ENCODE results near the gene WBP2NL.
"Not testable (repeated sequence)": the region's sequence is repeated elsewhere in the genome, so short reads cannot be mapped to it uniquely, and the experiment has no call there.

WBP2NL gene, protein sequence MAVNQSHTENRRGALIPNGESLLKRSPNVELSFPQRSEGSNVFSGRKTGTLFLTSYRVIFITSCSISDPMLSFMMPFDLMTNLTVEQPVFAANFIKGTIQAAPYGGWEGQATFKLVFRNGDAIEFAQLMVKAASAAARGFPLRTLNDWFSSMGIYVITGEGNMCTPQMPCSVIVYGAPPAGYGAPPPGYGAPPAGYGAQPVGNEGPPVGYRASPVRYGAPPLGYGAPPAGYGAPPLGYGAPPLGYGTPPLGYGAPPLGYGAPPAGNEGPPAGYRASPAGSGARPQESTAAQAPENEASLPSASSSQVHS

DNA sequence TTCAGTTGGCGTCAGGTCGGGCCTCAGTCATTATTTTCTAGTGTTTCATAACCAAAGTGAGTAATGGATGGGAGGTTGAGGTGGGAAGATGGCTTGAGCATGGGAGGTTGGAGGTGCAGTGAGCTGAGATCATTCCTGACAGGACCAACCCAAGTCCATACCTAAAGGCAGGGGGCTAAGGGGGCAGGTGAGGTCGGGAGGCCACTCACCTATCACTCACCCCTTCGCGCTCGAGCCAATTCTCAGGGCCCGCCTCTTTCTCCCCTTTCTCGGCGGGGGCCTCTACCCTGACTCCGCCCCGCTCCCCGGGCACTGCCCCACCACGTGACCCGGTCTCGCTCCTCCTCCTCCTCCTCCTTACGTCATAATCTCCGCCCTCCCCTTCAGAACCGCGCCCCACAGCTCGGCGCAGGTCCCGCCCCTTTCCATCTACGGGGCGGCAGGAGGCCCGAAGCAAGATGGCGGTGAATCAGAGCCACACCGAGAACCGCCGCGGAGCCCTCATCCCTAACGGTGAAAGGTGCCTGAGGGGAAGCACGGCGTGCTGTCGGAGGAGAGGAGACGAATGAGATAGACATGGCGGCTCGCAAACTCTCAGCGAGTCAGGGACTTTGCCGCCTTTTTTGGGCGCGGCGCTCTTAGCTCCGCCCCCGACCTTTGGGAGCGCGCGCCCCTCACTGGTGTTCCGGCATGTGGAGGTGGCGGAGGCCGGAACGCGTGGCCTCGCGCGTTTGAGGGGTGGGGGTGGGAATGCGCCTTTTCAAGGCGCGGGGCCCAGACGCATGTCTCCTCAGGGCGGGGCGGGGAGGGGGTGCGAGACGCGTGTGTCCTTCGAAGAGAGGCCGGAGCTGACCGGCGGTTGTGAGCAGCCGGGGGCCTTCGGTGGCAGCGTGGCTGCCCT, at the start of gene WBP2NL:
Gene WBP2NL (plus strand): TSS at position 428 of the 901 bp plus-strand sequence. CDS start 31 bp downstream, at position 459.
- H3K27me3 ChIP-seq (replicated peaks; ENCODE audit: insufficient read depth, low read length) = no peaks in the 10 kb centered on the region
- H4K20me1 ChIP-seq (ENCODE audit: insufficient read depth, low read length) = no peaks in the 10 kb centered on the region
- H3K27ac ChIP-seq (ENCODE audit: low read length) = peak within 1 kb of the TSS; percentile 48; the same call in 1 of the 2 replicates
- peak; percentile 91 for DNase-seq
- no peaks in the 10 kb centered on the region for H3F3A ChIP-seq (ENCODE audit: insufficient read depth, low read length)
- TF ChIP-seq EZH2phosphoT487 (IDR thresholded peaks at IDR 0.05; ENCODE audit: low read length) (no peak), EZH2 (optimal IDR thresholded peaks at IDR 0.05; ENCODE audit: low read depth, low read length) (no peak)
- TF ChIP-seq, protein P1, sequence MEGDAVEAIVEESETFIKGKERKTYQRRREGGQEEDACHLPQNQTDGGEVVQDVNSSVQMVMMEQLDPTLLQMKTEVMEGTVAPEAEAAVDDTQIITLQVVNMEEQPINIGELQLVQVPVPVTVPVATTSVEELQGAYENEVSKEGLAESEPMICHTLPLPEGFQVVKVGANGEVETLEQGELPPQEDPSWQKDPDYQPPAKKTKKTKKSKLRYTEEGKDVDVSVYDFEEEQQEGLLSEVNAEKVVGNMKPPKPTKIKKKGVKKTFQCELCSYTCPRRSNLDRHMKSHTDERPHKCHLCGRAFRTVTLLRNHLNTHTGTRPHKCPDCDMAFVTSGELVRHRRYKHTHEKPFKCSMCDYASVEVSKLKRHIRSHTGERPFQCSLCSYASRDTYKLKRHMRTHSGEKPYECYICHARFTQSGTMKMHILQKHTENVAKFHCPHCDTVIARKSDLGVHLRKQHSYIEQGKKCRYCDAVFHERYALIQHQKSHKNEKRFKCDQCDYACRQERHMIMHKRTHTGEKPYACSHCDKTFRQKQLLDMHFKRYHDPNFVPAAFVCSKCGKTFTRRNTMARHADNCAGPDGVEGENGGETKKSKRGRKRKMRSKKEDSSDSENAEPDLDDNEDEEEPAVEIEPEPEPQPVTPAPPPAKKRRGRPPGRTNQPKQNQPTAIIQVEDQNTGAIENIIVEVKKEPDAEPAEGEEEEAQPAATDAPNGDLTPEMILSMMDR (IDR thresholded peaks at IDR 0.05; ENCODE audit: low read length) = no peak
- H3K36me3 ChIP-seq (replicated peaks; ENCODE audit: insufficient read depth, low read length) = no peaks in the 10 kb centered on the region
- H3K9me3 ChIP-seq (replicated peaks; ENCODE audit: insufficient read depth, low read length) = no peaks in the 10 kb centered on the region
- peak within 1 kb of the TSS; percentile 98 for H2AFZ ChIP-seq (ENCODE audit: low read length)
- H3K9me2 ChIP-seq (replicated peaks; ENCODE audit: insufficient read depth, low read length) = no peaks in the 10 kb centered on the region
- H3K4me3 ChIP-seq (ENCODE audit: low read length) = peak within 1 kb of the TSS; percentile 82
- H3K4me2 ChIP-seq (ENCODE audit: low read depth, low read length) = peak within 1 kb of the TSS; percentile 58
- H3K4me1 ChIP-seq (ENCODE audit: low read length) = peaks cover 15% of the 10 kb centered on the region
- peak within 1 kb of the TSS; percentile 72 for H3K9ac ChIP-seq (ENCODE audit: low read length)
- peaks cover 10% of the 10 kb centered on the region for H3K79me2 ChIP-seq (ENCODE audit: low read length)

DNA sequence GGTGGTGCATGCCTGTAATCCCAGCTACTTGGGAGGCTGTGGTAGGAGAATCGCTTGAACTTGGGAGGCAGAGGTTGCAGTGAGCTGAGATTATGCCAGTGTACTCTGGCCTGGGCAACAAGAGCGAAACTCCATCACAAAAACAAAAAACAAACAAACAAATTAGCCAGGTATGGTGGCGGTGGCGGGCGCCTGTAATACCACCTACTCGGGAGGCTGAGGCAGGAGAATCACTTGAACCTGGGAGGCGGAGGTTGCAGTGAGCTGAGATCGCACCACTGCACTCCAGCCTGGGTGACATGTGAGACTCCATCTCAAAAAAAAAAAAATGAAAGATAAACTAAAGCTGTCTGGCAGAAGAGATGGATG, 49.7 kb upstream of the WBP2NL start:
- not testable (repeated sequence) for H2AFZ ChIP-seq (ENCODE audit: low read length); H3F3A ChIP-seq (ENCODE audit: insufficient read depth, low read length); H3K4me1 ChIP-seq (ENCODE audit: low read length); DNase-seq; H3K4me2 ChIP-seq (ENCODE audit: low read depth, low read length); H3K27ac ChIP-seq (ENCODE audit: low read length); H4K20me1 ChIP-seq (ENCODE audit: insufficient read depth, low read length); H3K27me3 ChIP-seq (replicated peaks; ENCODE audit: insufficient read depth, low read length); H3K4me3 ChIP-seq (ENCODE audit: low read length); H3K9me3 ChIP-seq (replicated peaks; ENCODE audit: insufficient read depth, low read length); H3K9ac ChIP-seq (ENCODE audit: low read length); H3K36me3 ChIP-seq (replicated peaks; ENCODE audit: insufficient read depth, low read length); H3K9me2 ChIP-seq (replicated peaks; ENCODE audit: insufficient read depth, low read length)
- H3K79me2 ChIP-seq (ENCODE audit: low read length) = peaks cover 26% of the 10 kb centered on the region

DNA sequence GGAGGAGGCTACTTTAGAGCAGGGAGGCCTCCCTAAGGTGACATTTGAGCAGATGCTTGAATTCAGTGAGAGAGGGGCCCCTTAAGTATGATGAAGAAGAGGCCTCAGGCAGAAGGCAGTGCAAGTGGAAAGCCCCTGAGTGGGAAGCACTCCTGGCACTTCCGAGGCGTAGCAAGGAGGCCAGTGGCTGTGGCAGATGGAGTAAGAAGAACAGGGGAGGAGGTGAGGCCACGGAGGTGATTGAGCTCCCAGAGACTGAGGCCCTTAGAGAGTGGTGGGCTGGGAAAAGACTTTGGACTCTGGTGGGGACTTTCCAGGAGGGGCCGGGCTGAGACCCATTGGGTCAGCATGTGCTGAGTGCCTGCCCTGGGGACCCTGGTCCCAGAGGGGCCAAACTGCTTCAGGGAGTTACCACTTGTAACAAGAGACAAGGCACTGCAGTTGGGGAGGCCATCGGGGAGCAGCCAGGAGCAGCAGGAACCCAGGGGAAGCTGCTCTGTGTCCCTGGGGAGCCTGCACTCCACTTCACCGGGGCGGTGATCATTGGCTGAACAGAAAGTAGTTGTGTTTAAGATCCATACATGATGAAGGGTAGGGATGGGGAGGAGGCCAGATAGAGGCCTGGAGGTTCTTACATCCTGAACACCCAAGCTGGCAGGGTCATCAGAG, 49.2 kb upstream of the WBP2NL start:
- Histone ChIP-seq H3F3A (ENCODE audit: insufficient read depth, low read length) (peaks cover 3% of the 10 kb centered on the region; the same call in 1 of the 2 replicates), H3K27me3 (replicated peaks; ENCODE audit: insufficient read depth, low read length) (no peaks in the 10 kb centered on the region), H3K36me3 (replicated peaks; ENCODE audit: insufficient read depth, low read length) (peaks cover 3% of the 10 kb centered on the region; the same call in 1 of the 2 replicates), H3K4me2 (ENCODE audit: low read depth, low read length) (no peak overlapping the region), H3K9me2 (replicated peaks; ENCODE audit: insufficient read depth, low read length) (no peaks in the 10 kb centered on the region), H3K79me2 (ENCODE audit: low read length) (peaks cover 22% of the 10 kb centered on the region), H4K20me1 (ENCODE audit: insufficient read depth, low read length) (no peaks in the 10 kb centered on the region), H3K4me1 (ENCODE audit: low read length) (peaks cover 6% of the 10 kb centered on the region; the same call in 1 of the 2 replicates), H3K9ac (ENCODE audit: low read length) (no peak overlapping the region), H3K4me3 (ENCODE audit: low read length) (no peak overlapping the region), H2AFZ (ENCODE audit: low read length) (no peak overlapping the region), H3K27ac (ENCODE audit: low read length) (no peak overlapping the region), H3K9me3 (replicated peaks; ENCODE audit: insufficient read depth, low read length) (no peaks in the 10 kb centered on the region)
- TF ChIP-seq, protein P1 (IDR thresholded peaks at IDR 0.05; ENCODE audit: low read length) = no peak
- TF ChIP-seq EZH2 (optimal IDR thresholded peaks at IDR 0.05; ENCODE audit: low read depth, low read length) (no peak), EZH2phosphoT487 (IDR thresholded peaks at IDR 0.05; ENCODE audit: low read length) (no peak)
- no peak for DNase-seq
